Memory B cell (primary cell): ENCODE measurements around the gene ADORA3.

Source experiments
- ATAC-seq: fragments of 150-1000 bp; cut with Tn5 transposase; 2 replicates; pipeline ENCODE4 v1.10.0; 2021; ENCODE audit warnings: low read depth, mild to moderate bottlenecking, moderate library complexity
- DNase-seq, 2 donors: peaks; one replicate each; pipeline ENCODE4 v3.0.0; 2022; ENCODE audit warnings: low spot score in 2 of 2
- H3K27ac Mint-ChIP-seq: one replicate; pipeline ENCODE4 v1.8.0; 2022; ENCODE audit warnings: mild to moderate bottlenecking, moderate library complexity, mixed read lengths
- H3K27me3 Mint-ChIP-seq: one replicate; pipeline ENCODE4 v1.8.0; 2022; ENCODE audit warnings: mixed read lengths
- H3K36me3 Mint-ChIP-seq: one replicate; pipeline ENCODE4 v1.8.0; 2022; ENCODE audit warnings: mild to moderate bottlenecking, mixed read lengths
- H3K4me1 Mint-ChIP-seq: one replicate; pipeline ENCODE4 v1.8.0; 2022; ENCODE audit warnings: mixed read lengths
- H3K4me3 Mint-ChIP-seq: one replicate; pipeline ENCODE4 v1.8.0; 2022; ENCODE audit warnings: mild to moderate bottlenecking, moderate library complexity, mixed read lengths
- H3K9me3 Mint-ChIP-seq: one replicate; pipeline ENCODE4 v1.8.0; 2022; ENCODE audit warnings: mixed read lengths

ADORA3 gene

DNA sequence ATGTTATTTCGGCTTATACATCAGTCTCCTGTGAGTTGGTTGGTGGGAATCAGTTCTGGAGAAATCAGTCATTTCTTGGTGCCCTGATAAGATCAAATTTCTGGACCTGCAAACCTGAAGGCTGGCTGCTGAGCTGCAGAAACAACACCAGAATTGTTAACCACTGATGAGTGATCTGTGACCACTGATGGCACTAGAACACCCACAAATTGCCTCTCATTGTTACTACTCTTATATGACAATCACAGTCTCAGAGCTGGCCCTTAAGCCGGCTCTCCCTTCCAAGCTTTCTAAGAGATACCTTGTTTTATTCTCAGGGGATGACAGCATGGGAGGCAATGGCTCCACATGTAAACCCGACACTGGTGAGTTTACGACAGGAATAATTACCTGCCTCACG, 27.7 kb downstream of the ADORA3 start:
- H3K27me3 Mint-ChIP-seq = no peaks in the 10 kb centered on the region
- DNase-seq (no peak), ATAC-seq (no peak)
- H3K9me3 Mint-ChIP-seq = no peaks in the 10 kb centered on the region
- H3K4me3 Mint-ChIP-seq = peak overlapping the region; percentile 64
- H3K36me3 Mint-ChIP-seq = peaks cover 12% of the 10 kb centered on the region
- peaks cover 42% of the 10 kb centered on the region for H3K4me1 Mint-ChIP-seq
- H3K27ac Mint-ChIP-seq = peak overlapping the region; percentile 22

DNA sequence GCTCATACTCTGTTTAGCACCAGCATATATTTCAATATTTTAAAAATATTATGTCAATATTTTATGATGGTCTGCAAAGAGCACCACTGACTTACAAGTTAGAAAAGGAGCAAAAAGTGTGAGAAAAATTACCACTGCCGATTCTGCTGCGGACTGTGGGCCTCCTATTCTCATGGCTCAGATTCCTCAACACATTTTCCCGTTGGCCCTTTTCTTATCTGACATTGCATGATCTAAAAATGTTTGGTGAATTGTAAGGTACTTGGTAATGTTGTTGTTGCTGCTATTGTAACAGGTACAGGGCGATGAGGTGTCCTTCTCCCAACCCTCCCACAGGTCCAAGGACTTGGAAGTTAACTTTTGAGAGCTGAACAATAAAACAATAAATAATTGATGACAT, 28.9 kb downstream of the ADORA3 start:
- Mint-ChIP-seq H3K27me3 (no peaks in the 10 kb centered on the region), H3K9me3 (no peaks in the 10 kb centered on the region), H3K4me3 (peak overlapping the region; percentile 87), H3K4me1 (peaks cover 39% of the 10 kb centered on the region), H3K27ac (peak overlapping the region; percentile 92), H3K36me3 (peaks cover 12% of the 10 kb centered on the region)
- no peak for ATAC-seq
- no peak for DNase-seq

- peaks cover 12% of the 10 kb centered on the region for H3K36me3 Mint-ChIP-seq
- ATAC-seq (no peak), DNase-seq (no peak)
- H3K4me1 Mint-ChIP-seq = peaks cover 39% of the 10 kb centered on the region
- peak overlapping the region; percentile 92 for H3K27ac Mint-ChIP-seq
- H3K4me3 Mint-ChIP-seq = peak overlapping the region; percentile 87
- no peaks in the 10 kb centered on the region for H3K9me3 Mint-ChIP-seq
- no peaks in the 10 kb centered on the region for H3K27me3 Mint-ChIP-seq
Measured at GRCh38 chr1:111474106-111474505, 29.3 kb downstream of the ADORA3 start.

DNA sequence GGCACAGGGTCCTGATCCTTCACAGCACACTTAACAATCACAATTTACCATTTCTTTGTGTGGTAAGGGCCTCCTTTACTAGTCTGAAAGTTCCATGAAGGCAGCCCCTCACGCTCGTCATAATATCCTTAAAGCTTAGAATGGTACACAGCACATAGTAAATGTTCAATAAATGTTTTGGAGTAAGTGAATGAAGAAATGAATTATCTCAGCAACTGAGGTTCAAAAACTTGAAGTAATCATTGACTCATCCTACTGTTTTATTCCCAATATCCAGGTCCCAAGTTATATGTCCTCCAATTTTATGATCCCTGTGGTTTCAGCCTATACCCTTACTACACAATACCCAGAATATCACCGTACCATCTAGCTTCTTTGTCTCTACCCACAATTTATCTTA, 31.9 kb downstream of the ADORA3 start:
- ATAC-seq (peak; percentile 9), DNase-seq (no peak)
- Mint-ChIP-seq H3K9me3 (no peaks in the 10 kb centered on the region), H3K27me3 (no peaks in the 10 kb centered on the region), H3K27ac (no peak overlapping the region), H3K4me3 (peak overlapping the region; percentile 27), H3K4me1 (peaks cover 20% of the 10 kb centered on the region), H3K36me3 (peaks cover 6% of the 10 kb centered on the region)

DNA sequence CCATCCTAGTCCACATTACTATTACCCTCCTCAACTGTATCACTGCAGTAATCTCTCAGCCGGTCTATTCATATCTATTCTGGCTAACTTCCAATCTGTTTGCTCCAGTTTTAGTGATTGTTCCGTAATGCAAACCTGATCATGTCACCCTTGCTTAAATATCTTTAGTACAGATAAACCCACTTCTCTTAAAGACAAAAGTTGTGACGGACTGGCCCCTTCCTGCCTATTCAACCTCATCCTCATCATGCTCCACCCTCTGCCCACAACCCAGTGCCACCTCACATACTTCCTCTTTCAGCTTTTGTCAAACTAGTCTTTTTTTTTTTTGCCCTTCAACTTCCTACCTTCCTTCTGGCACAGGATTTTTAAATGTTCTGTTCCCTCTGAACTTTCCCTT, 32.4 kb downstream of the ADORA3 start:
- Mint-ChIP-seq H3K36me3 (peaks cover 6% of the 10 kb centered on the region), H3K9me3 (no peaks in the 10 kb centered on the region), H3K27me3 (no peaks in the 10 kb centered on the region), H3K4me1 (peaks cover 17% of the 10 kb centered on the region), H3K27ac (no peak overlapping the region), H3K4me3 (no peak overlapping the region)
- DNase-seq = peak; percentile 37 to 74
- ATAC-seq = peak; percentile 98

GRCh38 chr1:111470596-111470995, 32.8 kb downstream of the ADORA3 start:
- ATAC-seq = no peak
- Mint-ChIP-seq H3K27ac (no peak overlapping the region), H3K36me3 (peaks cover 6% of the 10 kb centered on the region), H3K27me3 (no peaks in the 10 kb centered on the region), H3K9me3 (no peaks in the 10 kb centered on the region), H3K4me1 (peaks cover 12% of the 10 kb centered on the region), H3K4me3 (no peak overlapping the region)
- no peak for DNase-seq

DNA sequence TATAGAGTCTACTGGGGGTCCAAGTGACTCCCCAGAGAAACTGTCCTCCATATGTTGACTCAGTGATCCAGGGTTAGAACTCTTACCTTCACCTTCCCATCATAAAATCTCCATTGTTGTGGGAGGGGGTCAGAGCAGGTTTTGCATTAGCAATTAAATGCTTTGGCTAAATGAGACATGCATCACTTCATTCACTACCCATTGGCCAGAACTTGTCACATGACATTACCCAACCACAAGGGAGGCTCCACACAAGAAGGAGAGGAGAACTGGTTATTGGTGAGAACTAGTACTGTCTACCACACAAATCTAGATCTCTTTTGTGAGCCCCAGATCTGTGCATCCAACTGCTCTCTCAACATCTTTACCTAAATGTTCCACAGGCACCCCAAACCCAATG, 33.9 kb downstream of the ADORA3 start:
- peaks cover 12% of the 10 kb centered on the region for H3K36me3 Mint-ChIP-seq
- DNase-seq (no peak), ATAC-seq (no peak)
- H3K4me1 Mint-ChIP-seq = peaks cover 14% of the 10 kb centered on the region
- H3K27ac Mint-ChIP-seq = no peak overlapping the region
- no peaks in the 10 kb centered on the region for H3K27me3 Mint-ChIP-seq
- H3K9me3 Mint-ChIP-seq = no peaks in the 10 kb centered on the region
- no peak overlapping the region for H3K4me3 Mint-ChIP-seq

DNA sequence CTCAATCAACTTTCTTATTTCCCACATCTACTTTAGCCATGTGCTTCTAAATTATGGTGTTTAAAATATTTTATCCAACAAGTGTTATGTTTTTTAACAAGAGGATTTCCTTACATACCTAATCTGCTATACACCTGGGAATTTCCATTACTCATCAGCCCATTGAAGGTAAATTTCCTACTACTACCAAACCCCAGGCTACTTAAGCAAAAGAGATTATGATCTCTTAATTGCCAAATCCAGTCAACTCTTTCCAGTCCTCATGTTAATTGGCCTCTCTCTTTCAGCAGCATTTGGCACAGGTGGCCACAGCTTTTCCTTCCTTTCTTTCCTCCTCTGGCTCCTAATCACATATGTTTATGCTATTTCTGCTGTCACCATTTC, 34.7 kb downstream of the ADORA3 start:
- Mint-ChIP-seq H3K4me3 (no peak overlapping the region), H3K9me3 (no peaks in the 10 kb centered on the region), H3K4me1 (peaks cover 14% of the 10 kb centered on the region), H3K36me3 (peaks cover 16% of the 10 kb centered on the region), H3K27ac (no peak overlapping the region), H3K27me3 (no peaks in the 10 kb centered on the region)
- DNase-seq (no peak), ATAC-seq (no peak)

GRCh38 chr1:111467865-111468716, 35.3 kb downstream of the ADORA3 start:
- no peaks in the 10 kb centered on the region for H3K27me3 Mint-ChIP-seq
- H3K9me3 Mint-ChIP-seq = no peaks in the 10 kb centered on the region
- ATAC-seq = no peak
- peak overlapping the region; percentile 36 for H3K27ac Mint-ChIP-seq
- DNase-seq = no peak
- peaks cover 14% of the 10 kb centered on the region for H3K4me1 Mint-ChIP-seq
- no peak overlapping the region for H3K4me3 Mint-ChIP-seq
- H3K36me3 Mint-ChIP-seq = peaks cover 20% of the 10 kb centered on the region

- no peak for ATAC-seq
- Mint-ChIP-seq H3K4me1 (peaks cover 5% of the 10 kb centered on the region), H3K27ac (no peak overlapping the region), H3K36me3 (peaks cover 25% of the 10 kb centered on the region), H3K9me3 (no peaks in the 10 kb centered on the region), H3K27me3 (no peaks in the 10 kb centered on the region), H3K4me3 (no peak overlapping the region)
- DNase-seq = no peak
Measured at GRCh38 chr1:111466480-111466879, 37.0 kb downstream of the ADORA3 start.

DNA sequence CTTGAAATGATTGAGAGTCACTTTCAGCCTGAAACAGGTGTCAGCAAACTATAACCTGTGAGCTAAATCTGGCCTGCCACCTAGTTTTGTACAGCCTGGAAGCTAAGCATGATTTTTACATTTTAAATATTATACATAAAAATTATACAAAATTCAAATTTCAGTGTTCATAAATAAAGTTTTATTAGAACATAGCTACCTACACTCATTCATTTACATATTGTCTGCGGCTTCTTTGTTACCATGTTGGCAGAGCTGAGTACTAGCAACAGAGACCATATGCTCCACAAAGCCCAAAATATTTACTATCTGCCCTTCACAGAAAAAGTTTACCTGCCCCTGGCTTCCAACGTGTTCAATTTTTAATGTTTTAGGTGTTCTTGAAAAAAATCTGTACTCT, 37.7 kb downstream of the ADORA3 start:
- no peaks in the 10 kb centered on the region for H3K9me3 Mint-ChIP-seq
- H3K27me3 Mint-ChIP-seq = no peaks in the 10 kb centered on the region
- ATAC-seq = no peak
- H3K4me3 Mint-ChIP-seq = no peak overlapping the region
- peaks cover 25% of the 10 kb centered on the region for H3K36me3 Mint-ChIP-seq
- H3K27ac Mint-ChIP-seq = no peak overlapping the region
- H3K4me1 Mint-ChIP-seq = peaks cover 5% of the 10 kb centered on the region
- no peak for DNase-seq

GRCh38 chr1:111463029-111463683, 40.3 kb downstream of the ADORA3 start:
- ATAC-seq = no peak
- no peaks in the 10 kb centered on the region for H3K9me3 Mint-ChIP-seq
- H3K36me3 Mint-ChIP-seq = peaks cover 33% of the 10 kb centered on the region
- no peaks in the 10 kb centered on the region for H3K27me3 Mint-ChIP-seq
- H3K4me3 Mint-ChIP-seq = no peak overlapping the region
- peaks cover 5% of the 10 kb centered on the region for H3K4me1 Mint-ChIP-seq
- H3K27ac Mint-ChIP-seq = no peak overlapping the region
- no peak for DNase-seq

GRCh38 chr1:111462370-111463028, 40.9 kb downstream of the ADORA3 start:
- no peaks in the 10 kb centered on the region for H3K27me3 Mint-ChIP-seq
- peaks cover 33% of the 10 kb centered on the region for H3K36me3 Mint-ChIP-seq
- ATAC-seq = no peak
- no peaks in the 10 kb centered on the region for H3K9me3 Mint-ChIP-seq
- H3K4me3 Mint-ChIP-seq = no peak overlapping the region
- H3K4me1 Mint-ChIP-seq = peaks cover 5% of the 10 kb centered on the region
- no peak for DNase-seq
- H3K27ac Mint-ChIP-seq = no peak overlapping the region

- no peaks in the 10 kb centered on the region for H3K9me3 Mint-ChIP-seq
- ATAC-seq = no peak
- H3K27me3 Mint-ChIP-seq = no peaks in the 10 kb centered on the region
- peaks cover 8% of the 10 kb centered on the region for H3K4me1 Mint-ChIP-seq
- no peak overlapping the region for H3K27ac Mint-ChIP-seq
- peaks cover 35% of the 10 kb centered on the region for H3K36me3 Mint-ChIP-seq
- H3K4me3 Mint-ChIP-seq = no peak overlapping the region
- no peak for DNase-seq
Measured at GRCh38 chr1:111461765-111462164, 41.7 kb downstream of the ADORA3 start.
